ENCODE results near the gene DNAAF8. TPM values are rescaled to one million over a fixed set of nuclear protein-coding genes. Genes with fewer than 3 reads are reported as not detected.

Gene DNAAF8
- total and polyA plus RNA-seq, 2 donors (not counting 3 experiments of a cell fraction or from before 2014, with no cell fraction given): 0.58 to 1.0 TPM

- FAIRE-seq (no peak), DNase-seq (ENCODE audit: low read depth, low spot score) (no peak)
- TF ChIP-seq POLR2AphosphoS5 (IDR thresholded peaks at IDR 0.05; ENCODE audit: insufficient read depth, low read depth, low read length) (no peak), POLR2A (IDR thresholded peaks at IDR 0.05; ENCODE audit: low read depth, low read length) (no peak)
- no peak overlapping the region for H3K27ac ChIP-seq (ENCODE audit: insufficient read depth, low read depth, low read length)
- H3K4me2 ChIP-seq (ENCODE audit: insufficient read depth, low read length): no peak overlapping the region
- no peaks in the 10 kb centered on the region for H3K27me3 ChIP-seq (ENCODE audit: control insufficient read depth in 2 of 2, insufficient read depth in 2 of 2, low read length in 2 of 2)
- dilution Hi-C loops (cut with MboI; ENCODE audit: extremely low pct_ligation_motif_present, low sequenced_read_pairs): no loop called here
- H3K4me1 ChIP-seq (ENCODE audit: control insufficient read depth, extremely low read depth, insufficient read depth, low read length): no peaks in the 10 kb centered on the region
- H3K9ac ChIP-seq (replicated peaks; ENCODE audit: extremely low read depth, insufficient read depth, low read length): no peak overlapping the region
- no TSS peak for BruUV-seq (replicated peaks)
- no peak overlapping the region for H3K4me3 ChIP-seq (replicated peaks in 1 of 3; ENCODE audit: insufficient read depth in 1 of 3, low read depth in 1 of 3, low read length in 3 of 3)
- no peaks in the 10 kb centered on the region for H3K9me3 ChIP-seq (replicated peaks; ENCODE audit: control insufficient read depth, insufficient read depth, low read length)
- peaks cover 2% of the 10 kb centered on the region for H3K79me2 ChIP-seq (ENCODE audit: control insufficient read depth, insufficient read depth, low read length)
- intact Hi-C loops (cut with micrococcal nuclease): no loop called here
- H3K9me1 ChIP-seq (replicated peaks; ENCODE audit: control insufficient read depth, extremely low read depth, insufficient read depth, low read length): no peaks in the 10 kb centered on the region
- CTCF ChIA-PET: no interaction called here
- peaks cover 9 to 25% of the 10 kb centered on the region in 2 experiments for H3K36me3 ChIP-seq (ENCODE audit: control insufficient read depth in 2 of 2, extremely low read depth in 1 of 2, insufficient read depth in 2 of 2, low read length in 2 of 2)
- POLR2A ChIA-PET: no interaction called here
- no peaks in the 10 kb centered on the region for H4K20me1 ChIP-seq (replicated peaks; ENCODE audit: control insufficient read depth, extremely low read depth, insufficient read depth, low read length)
- no peak overlapping the region for H2AFZ ChIP-seq (ENCODE audit: low read depth, low read length)
Observed at GRCh38 chr16:4754865-4755264, 20.5 kb downstream of the DNAAF8 start.

DNA sequence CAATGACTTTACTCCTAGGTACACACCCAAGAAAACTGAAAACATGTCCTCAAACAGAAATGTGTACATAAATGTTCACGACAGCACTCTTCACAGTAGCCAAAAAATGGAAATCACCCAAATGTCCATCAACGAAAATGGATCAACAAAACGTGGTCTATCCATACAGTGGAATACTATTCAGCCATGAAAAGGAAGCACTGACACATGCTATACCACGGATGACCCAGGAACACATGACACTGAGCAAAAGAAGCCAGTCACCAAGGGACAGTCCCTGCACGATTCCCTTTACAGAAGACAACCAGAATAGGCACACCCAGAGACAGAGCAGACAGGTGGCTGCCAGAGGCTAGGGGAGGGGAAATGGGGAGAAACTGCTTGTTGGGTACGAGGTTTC is 21.4 kb downstream of the DNAAF8 start:
- BruUV-seq (replicated peaks): no TSS peak
- Histone ChIP-seq H3K4me2 (ENCODE audit: insufficient read depth, low read length) (no peak overlapping the region), H3K27me3 (ENCODE audit: control insufficient read depth in 2 of 2, insufficient read depth in 2 of 2, low read length in 2 of 2) (no peaks in the 10 kb centered on the region), H4K20me1 (replicated peaks; ENCODE audit: control insufficient read depth, extremely low read depth, insufficient read depth, low read length) (no peaks in the 10 kb centered on the region), H3K79me2 (ENCODE audit: control insufficient read depth, insufficient read depth, low read length) (peaks cover 2% of the 10 kb centered on the region), H3K36me3 (ENCODE audit: control insufficient read depth in 2 of 2, extremely low read depth in 1 of 2, insufficient read depth in 2 of 2, low read length in 2 of 2) (peaks cover 15 to 33% of the 10 kb centered on the region in 2 experiments), H3K9me3 (replicated peaks; ENCODE audit: control insufficient read depth, insufficient read depth, low read length) (no peaks in the 10 kb centered on the region), H3K4me1 (ENCODE audit: control insufficient read depth, extremely low read depth, insufficient read depth, low read length) (no peaks in the 10 kb centered on the region), H3K4me3 (replicated peaks in 1 of 3; ENCODE audit: insufficient read depth in 1 of 3, low read depth in 1 of 3, low read length in 3 of 3) (no peak overlapping the region), H3K9me1 (replicated peaks; ENCODE audit: control insufficient read depth, extremely low read depth, insufficient read depth, low read length) (no peaks in the 10 kb centered on the region), H3K9ac (replicated peaks; ENCODE audit: extremely low read depth, insufficient read depth, low read length) (no peak overlapping the region), H2AFZ (ENCODE audit: low read depth, low read length) (no peak overlapping the region), H3K27ac (ENCODE audit: insufficient read depth, low read depth, low read length) (no peak overlapping the region)
- dilution Hi-C loops (cut with MboI; ENCODE audit: extremely low pct_ligation_motif_present, low sequenced_read_pairs) (no loop called here), intact Hi-C loops (cut with micrococcal nuclease) (no loop called here)
- ChIA-PET CTCF (no interaction called here), POLR2A (no interaction called here)
- TF ChIP-seq FOS (IDR thresholded peaks at IDR 0.05; ENCODE audit: borderline replicate concordance, insufficient read depth, low read length) (no peak), JUN (IDR thresholded peaks at IDR 0.05; ENCODE audit: borderline replicate concordance, insufficient read depth, insufficient read length, low read depth) (no peak), POLR2A (IDR thresholded peaks at IDR 0.05; ENCODE audit: low read depth, low read length) (no peak), MYC (IDR thresholded peaks at IDR 0.05; ENCODE audit: low read depth, low read length) (no peak), GATA2 (IDR thresholded peaks at IDR 0.05; ENCODE audit: insufficient read depth, insufficient read length, low read depth, low read length) (no peak), EZH2 (IDR thresholded peaks at IDR 0.05; ENCODE audit: borderline replicate concordance, low read depth, low read length, severe bottlenecking) (no peak), POLR2AphosphoS5 (IDR thresholded peaks at IDR 0.05; ENCODE audit: insufficient read depth, low read depth, low read length) (no peak)
- TF ChIP-seq, protein P1, sequence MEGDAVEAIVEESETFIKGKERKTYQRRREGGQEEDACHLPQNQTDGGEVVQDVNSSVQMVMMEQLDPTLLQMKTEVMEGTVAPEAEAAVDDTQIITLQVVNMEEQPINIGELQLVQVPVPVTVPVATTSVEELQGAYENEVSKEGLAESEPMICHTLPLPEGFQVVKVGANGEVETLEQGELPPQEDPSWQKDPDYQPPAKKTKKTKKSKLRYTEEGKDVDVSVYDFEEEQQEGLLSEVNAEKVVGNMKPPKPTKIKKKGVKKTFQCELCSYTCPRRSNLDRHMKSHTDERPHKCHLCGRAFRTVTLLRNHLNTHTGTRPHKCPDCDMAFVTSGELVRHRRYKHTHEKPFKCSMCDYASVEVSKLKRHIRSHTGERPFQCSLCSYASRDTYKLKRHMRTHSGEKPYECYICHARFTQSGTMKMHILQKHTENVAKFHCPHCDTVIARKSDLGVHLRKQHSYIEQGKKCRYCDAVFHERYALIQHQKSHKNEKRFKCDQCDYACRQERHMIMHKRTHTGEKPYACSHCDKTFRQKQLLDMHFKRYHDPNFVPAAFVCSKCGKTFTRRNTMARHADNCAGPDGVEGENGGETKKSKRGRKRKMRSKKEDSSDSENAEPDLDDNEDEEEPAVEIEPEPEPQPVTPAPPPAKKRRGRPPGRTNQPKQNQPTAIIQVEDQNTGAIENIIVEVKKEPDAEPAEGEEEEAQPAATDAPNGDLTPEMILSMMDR (IDR thresholded peaks at IDR 0.05; ENCODE audit: extremely low read depth in 1 of 2, insufficient read depth in 1 of 2, low read depth in 1 of 2, low read length in 2 of 2): no peak
- TF ChIP-seq, protein P2, sequence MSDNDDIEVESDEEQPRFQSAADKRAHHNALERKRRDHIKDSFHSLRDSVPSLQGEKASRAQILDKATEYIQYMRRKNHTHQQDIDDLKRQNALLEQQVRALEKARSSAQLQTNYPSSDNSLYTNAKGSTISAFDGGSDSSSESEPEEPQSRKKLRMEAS (IDR thresholded peaks at IDR 0.05; ENCODE audit: insufficient read depth, insufficient read length): no peak
- FAIRE-seq: no peak
- no peak for DNase-seq (ENCODE audit: low read depth, low spot score)

Data from endothelial cell of umbilical vein (primary cell).